Right lobe of liver (tissue), 6 donors: ENCODE measurements around the gene CCL16. TPM values are rescaled to one million over a fixed set of nuclear protein-coding genes. Genes with fewer than 3 reads are reported as not detected.
A peak's percentile ranks its signal among the peaks of the same experiment; 100 is the strongest.

ENCODE experiments used
- ATAC-seq, 4 donors: fragments of 200-7000 bp; cut with Tn5 transposase; one replicate each; pipeline ENCODE4 v1.9.1; 2020; ENCODE audit warnings: mild to moderate bottlenecking in 4 of 4, moderate library complexity in 4 of 4
- DNase-seq, 3 donors: peaks; one replicate each; pipeline ENCODE4 v3.0.0-alpha.2; 2020
- H3K27ac ChIP-seq, 3 donors: fragments of 200-600 bp; one replicate each; pipeline ENCODE4 v1.8.0; 2022
- H3K27me3 ChIP-seq, 2 donors: fragments of 200-600 bp; one replicate each; pipeline ENCODE4 v1.8.0; 2022
- H3K36me3 ChIP-seq, 4 donors: fragments of 200-600 bp; sonication (generic) in 1 of 4; one replicate each; pipeline versions ENCODE4 v1.5.1 to v1.8.0; 2017 to 2022; ENCODE audit warnings: control low read depth in 1 of 4
- H3K4me1 ChIP-seq, 4 donors: fragments of 200-600 bp; sonication (generic) in 1 of 4; one replicate each; pipeline versions ENCODE4 v1.5.1 to v1.8.0; 2017 to 2022; ENCODE audit warnings: control low read depth in 1 of 4
- H3K4me3 ChIP-seq, 3 donors: fragments of 200-600 bp; one replicate each; pipeline ENCODE4 v1.8.0; 2022
- H3K9me3 ChIP-seq, 4 donors: fragments of 200-600 bp; sonication (generic) in 1 of 4; one replicate each; pipeline versions ENCODE4 v1.5.1 to v1.8.0; 2017 to 2022; ENCODE audit warnings: control low read depth in 1 of 4
- CTCF ChIP-seq, 4 donors: fragments of 200-600 bp in 3 of 4; fragments of 450-650 bp in 1 of 4; IDR thresholded peaks; one replicate each; pipeline versions ENCODE4 v1.5.1 to v1.8.0; 2016 to 2022; ENCODE audit warnings: antibody characterized with exemption in 4 of 4, mild to moderate bottlenecking in 2 of 4
- POLR2A ChIP-seq: fragments of 450-650 bp; IDR thresholded peaks from one replicate; pipeline ENCODE4 v1.6.1; 2017; ENCODE audit warnings: antibody characterized with exemption, mild to moderate bottlenecking
- WGBS: methylation state at CpG from one replicate; pipeline ENCODE4 v1.1.6; 2018; ENCODE audit warnings: low coverage, low lambda C conversion rate; ENCODE audit not compliant: insufficient coverage; ENCODE audit errors: missing lambda C conversion rate; 5-methylcytosine and 5-hydroxymethylcytosine counted together
- intact Hi-C, 2 donors: fragments of 100-400 bp; cut with DNase I; formaldehyde crosslinking; loops; one replicate each; pipeline versions ENCODE4 v1.11.2 to v1.14.1; 2022
- total RNA-seq, 6 experiments: library from RNA; depleted of rRNA in 2 of 6; stranded (reverse); fragments of >200 nt in 2 of 6; fragmentation: NEBNext Ultra II Directional in 3 of 6; extraction: Animal tissue kit (Norgen Biotek cat#: 25700) in 3 of 6; gene quantifications; one replicate each; pipeline versions ENCODE4 v1.1.0 to v1.2.4, GENCODE V29; 2016 to 2023
- donor health status: DM: no; HTN: yes; CAD: no.
- donor health status: DM: no; HTN: no; CAD: no.
- donor health status: DM: no; HTN: no; CAD: no.
- donor health status: DM: no; HTN: yes; CAD: no.
- donor health status: DM: no; HTN: yes; CAD: no.

The CCL16 gene
- total RNA-seq, 6 experiments from 2014 or later: 26.5 to 52.6 (median 36.5) TPM

- Histone ChIP-seq H3K4me1 (peaks cover 0 to 73% (median 36%) of the 10 kb centered on the region in 4 donors), H3K4me3 (no peak overlapping the region), H3K36me3 (no peaks in the 10 kb centered on the region), H3K27ac (peak overlapping the region in 2 of 3 donors; percentile 19 to 54), H3K9me3 (no peaks in the 10 kb centered on the region), H3K27me3 (no peaks in the 10 kb centered on the region)
- 61% methylated on average over 1 of the region's 1 CpG for WGBS
- ATAC-seq (no peak), DNase-seq (no peak)
- intact Hi-C loops: no loop called here
- TF ChIP-seq POLR2A (no peak), CTCF (IDR thresholded peaks at IDR 0.05) (no peak)
Observed at GRCh38 chr17:35972066-35972465, 9.2 kb downstream of the CCL16 start.

- Histone ChIP-seq H3K9me3 (no peaks in the 10 kb centered on the region), H3K27ac (peak overlapping the region in 1 of 3 donors; percentile 29), H3K27me3 (no peaks in the 10 kb centered on the region), H3K4me3 (no peak overlapping the region), H3K4me1 (peaks cover 0 to 54% (median 26%) of the 10 kb centered on the region in 4 donors), H3K36me3 (no peaks in the 10 kb centered on the region)
- peak; percentile 56 to 69 (median 60) for ATAC-seq
- WGBS: 9% methylated on average over 8 of the region's 8 CpGs
- peak; percentile 87 to 93 (median 90) for TF ChIP-seq CTCF (IDR thresholded peaks at IDR 0.05)
- TF ChIP-seq POLR2A: no peak
- intact Hi-C loops: loop anchor here in 1 of 2 donors (5.0 kb wide), 1 partner anchor 178 kb away; no protein-coding TSS in a partner anchor
- DNase-seq: peak in 2 of 3 donors; percentile 65 to 85
Observed at GRCh38 chr17:35969558-35970380, 11.5 kb downstream of the CCL16 start.

- TF ChIP-seq POLR2A: no peak
- no peak for TF ChIP-seq CTCF (IDR thresholded peaks at IDR 0.05)
- no peaks in the 10 kb centered on the region for H3K36me3 ChIP-seq
- 37% methylated on average over 10 of the region's 10 CpGs for WGBS
- peaks cover 0 to 42% (median 20%) of the 10 kb centered on the region in 4 donors for H3K4me1 ChIP-seq
- ATAC-seq (no peak), DNase-seq (no peak)
- H3K4me3 ChIP-seq: no peak overlapping the region
- H3K27ac ChIP-seq: no peak overlapping the region
- intact Hi-C loops: loop anchor here in 1 of 2 donors (5.0 kb wide), 1 partner anchor 179 kb away; no protein-coding TSS in a partner anchor
- no peaks in the 10 kb centered on the region for H3K9me3 ChIP-seq
- no peaks in the 10 kb centered on the region for H3K27me3 ChIP-seq
Observed at GRCh38 chr17:35968520-35969054, 12.7 kb downstream of the CCL16 start.

- intact Hi-C loops: loop anchor here in 1 of 2 donors (5.0 kb wide), 1 partner anchor 182 kb away; no protein-coding TSS in a partner anchor
Observed at GRCh38 chr17:35965272-35965671, 16.0 kb downstream of the CCL16 start.

More at GRCh38 chr17:35965272-35965671, 16.0 kb downstream of the CCL16 start:
- no peaks in the 10 kb centered on the region for H3K9me3 ChIP-seq
- H3K4me3 ChIP-seq: no peak overlapping the region
- H3K4me1 ChIP-seq: peaks cover 0 to 11% (median 7%) of the 10 kb centered on the region in 4 donors
- TF ChIP-seq POLR2A (no peak), CTCF (IDR thresholded peaks at IDR 0.05) (no peak)
- no peak overlapping the region for H3K27ac ChIP-seq
- WGBS: 88% methylated on average over 7 of the region's 7 CpGs
- ATAC-seq (no peak), DNase-seq (no peak)
- H3K27me3 ChIP-seq: no peaks in the 10 kb centered on the region
- H3K36me3 ChIP-seq: no peaks in the 10 kb centered on the region
